Loucy (cell line): Measurements from ENCODE around the gene ANXA4.

Source experiments
- EZH2phosphoT487 ChIP-seq: fragments of 200-600 bp; IDR thresholded peaks from 2 replicates; pipeline ENCODE4 v1.6.1; 2018; ENCODE audit warnings: antibody characterized with exemption, mild to moderate bottlenecking, moderate library complexity, borderline replicate concordance
- TF ChIP-seq, protein P1 (sequence below): fragments of 200-600 bp; sonication (generic); conservative IDR thresholded peaks from 2 replicates; pipeline ENCODE4 v1.5.1; 2014; ENCODE audit warnings: mild to moderate bottlenecking, antibody characterized with exemption, low read length

DNA sequence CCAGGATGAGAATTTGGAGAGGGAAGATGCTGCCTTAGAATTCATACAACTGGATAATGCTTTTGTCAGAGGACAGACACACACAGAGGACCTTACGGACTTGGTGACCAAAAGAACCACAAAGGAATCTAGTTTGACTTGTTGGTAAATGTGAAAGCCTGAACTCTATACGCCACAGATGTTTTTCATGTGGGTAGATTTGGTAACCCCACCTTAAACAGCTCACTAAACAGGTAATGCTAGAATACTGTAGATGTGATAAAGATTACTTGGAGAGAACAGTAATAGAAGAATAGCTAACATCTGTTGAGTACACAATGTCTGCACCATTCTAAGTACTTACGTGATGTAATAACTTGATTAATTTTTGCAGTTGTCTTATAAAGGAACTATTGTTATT is 24.1 kb downstream of the ANXA4 start:
- TF ChIP-seq, protein P1, sequence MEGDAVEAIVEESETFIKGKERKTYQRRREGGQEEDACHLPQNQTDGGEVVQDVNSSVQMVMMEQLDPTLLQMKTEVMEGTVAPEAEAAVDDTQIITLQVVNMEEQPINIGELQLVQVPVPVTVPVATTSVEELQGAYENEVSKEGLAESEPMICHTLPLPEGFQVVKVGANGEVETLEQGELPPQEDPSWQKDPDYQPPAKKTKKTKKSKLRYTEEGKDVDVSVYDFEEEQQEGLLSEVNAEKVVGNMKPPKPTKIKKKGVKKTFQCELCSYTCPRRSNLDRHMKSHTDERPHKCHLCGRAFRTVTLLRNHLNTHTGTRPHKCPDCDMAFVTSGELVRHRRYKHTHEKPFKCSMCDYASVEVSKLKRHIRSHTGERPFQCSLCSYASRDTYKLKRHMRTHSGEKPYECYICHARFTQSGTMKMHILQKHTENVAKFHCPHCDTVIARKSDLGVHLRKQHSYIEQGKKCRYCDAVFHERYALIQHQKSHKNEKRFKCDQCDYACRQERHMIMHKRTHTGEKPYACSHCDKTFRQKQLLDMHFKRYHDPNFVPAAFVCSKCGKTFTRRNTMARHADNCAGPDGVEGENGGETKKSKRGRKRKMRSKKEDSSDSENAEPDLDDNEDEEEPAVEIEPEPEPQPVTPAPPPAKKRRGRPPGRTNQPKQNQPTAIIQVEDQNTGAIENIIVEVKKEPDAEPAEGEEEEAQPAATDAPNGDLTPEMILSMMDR = no peak
- no peak for TF ChIP-seq EZH2phosphoT487
